HG03159 (cell line): ENCODE results near the gene TMUB2.
"Not testable (repeated sequence)": the region's sequence is repeated elsewhere in the genome, so short reads cannot be mapped to it uniquely, and the experiment has no call there.

Experiments used
- ATAC-seq: cut with Tn5 transposase; IDR thresholded peaks from one replicate; pipeline ENCODE4 v1.9.1; 2021; ENCODE audit warnings: mild to moderate bottlenecking, moderate library complexity; ENCODE audit not compliant: unreplicated experiment

Gene TMUB2

DNA sequence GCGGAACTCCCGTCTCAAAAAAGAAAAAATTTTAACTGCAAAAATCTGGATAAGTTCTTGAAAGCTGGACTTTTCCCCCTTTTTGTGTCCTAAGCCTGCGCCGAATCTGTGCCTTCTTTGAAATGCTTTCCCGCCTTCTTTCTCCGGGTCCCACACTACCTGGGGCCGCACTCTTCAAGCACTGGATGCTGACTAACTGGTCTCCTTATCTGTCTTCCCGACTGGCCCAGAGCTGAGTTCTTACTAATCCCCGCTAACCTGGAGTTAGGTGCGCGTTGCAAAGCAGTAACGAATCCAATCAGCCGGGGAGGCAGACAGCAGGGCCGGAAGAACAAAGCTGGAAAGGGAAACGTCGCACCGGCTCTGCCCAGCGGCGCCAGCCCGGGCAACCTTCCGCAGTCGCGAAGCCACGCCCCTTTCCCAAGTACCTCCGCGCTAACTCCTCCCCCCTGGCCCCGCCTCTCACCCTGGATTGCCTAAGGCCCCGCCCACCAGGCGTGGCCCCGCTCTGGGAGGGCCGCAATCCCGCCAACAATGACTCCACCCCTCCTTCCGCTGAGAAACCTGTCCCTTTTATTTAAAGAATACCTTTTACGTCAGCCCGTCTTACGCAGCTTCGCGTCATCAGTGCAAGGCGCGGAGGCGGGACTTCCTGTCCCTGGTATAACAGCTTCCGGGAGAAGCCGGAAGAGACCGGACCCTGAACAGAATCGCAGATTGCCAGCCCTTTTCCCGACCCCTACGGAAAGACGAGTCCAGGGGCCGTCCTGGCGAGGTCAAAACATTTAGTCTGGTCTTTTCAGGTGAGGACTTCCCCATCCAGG, at the start of gene TMUB2:
Gene TMUB2 (plus strand): TSS at position 666 of the 824 bp plus-strand sequence. CDS start 737 bp downstream, outside the sequence.
- peak; percentile 80 for ATAC-seq

DNA sequence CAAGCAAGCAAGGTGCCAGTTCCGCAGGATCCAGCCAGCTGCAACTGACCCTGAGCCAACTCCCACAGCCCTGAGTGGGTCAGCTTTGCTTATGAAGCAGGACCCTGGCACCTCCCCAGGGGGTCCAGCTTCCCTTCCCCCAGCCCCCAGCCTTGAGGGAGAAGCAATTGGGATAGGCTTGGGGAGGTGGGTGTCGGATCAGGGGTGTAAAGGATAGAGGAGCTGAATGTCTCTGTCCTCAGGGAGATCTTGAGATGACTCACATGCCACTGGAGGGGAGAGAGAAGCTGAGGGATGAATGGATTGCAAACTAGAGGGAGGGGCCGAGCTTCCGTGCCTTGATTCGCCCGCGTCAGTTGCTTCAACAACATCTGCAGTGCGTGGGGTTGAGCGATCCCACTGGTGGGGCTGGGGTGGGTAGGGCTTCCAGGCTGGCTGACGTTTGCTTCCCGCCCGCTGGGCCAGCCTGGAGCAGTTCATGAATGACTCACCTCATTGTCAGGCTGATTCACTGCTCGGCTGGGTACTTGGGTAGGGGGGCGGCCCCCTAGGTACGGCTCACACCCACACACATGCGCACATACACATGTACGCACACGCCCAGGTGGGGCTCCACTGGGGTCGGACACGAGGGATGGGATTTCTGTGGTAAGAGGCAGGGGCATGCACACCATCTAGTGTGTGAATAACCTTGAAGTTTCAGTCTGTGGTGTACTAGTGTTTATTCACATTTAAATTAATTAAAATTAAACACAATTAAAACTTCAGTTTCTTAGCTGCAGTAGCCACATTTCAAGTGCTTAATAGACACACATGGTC, 48.7 kb upstream of the TMUB2 start:
- no peak for ATAC-seq

DNA sequence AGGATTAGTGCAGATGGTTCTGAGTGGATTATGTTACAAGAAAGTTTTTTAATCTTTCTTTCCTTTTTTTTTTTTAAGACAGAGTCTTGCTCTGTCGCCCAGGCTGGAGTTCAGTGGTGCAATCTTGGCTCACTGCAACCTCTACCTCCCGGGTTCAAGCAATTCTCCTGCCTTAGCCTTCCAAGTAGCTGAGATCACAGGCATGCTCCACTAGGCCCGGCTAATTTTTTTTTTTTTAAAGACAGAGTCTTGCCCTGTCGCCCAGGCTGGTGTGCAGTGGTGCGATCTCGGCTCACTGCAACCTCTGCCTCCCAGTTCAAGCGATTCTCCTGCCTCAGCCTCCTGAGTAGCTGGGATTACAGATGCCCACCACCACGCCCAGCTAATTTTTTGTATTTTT, 42.9 kb upstream of the TMUB2 start:
- ATAC-seq: not testable (repeated sequence)

DNA sequence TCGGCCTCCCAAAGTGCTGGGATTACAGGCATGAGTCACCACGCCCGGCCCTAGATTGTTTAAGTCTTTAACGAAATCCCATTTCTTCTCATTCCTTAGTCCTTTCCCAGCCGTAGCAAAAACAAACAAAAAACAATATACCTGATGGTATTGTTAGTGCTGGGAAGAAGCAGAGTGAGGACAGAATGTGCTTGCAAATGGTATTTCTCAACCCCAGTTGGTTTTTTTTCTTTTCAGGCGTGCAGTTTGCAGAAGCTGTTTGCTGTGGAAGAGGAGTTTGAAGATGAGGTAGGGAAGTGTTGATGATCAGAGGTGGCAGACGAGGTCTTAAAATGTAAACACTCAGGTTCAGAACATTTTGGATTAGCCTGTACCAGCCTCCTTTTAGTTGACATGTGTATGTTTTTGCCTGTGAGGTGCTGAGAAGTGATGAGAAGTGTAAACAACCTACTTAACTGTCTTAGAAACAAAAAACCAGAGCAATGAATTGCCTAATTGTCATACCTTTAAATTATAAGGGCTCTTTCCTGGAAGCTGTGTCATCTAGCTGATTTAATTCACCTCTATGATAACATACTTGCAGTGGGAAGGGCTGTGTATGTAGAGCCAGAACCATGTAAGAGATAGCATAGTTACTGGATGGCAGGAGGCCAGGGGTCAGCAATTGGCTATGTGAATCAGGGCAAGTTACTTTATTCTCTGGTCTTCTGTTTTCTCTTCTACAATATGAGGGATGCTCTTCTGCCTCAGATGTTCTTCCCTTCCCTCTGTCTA, 41.6 kb upstream of the TMUB2 start:
- ATAC-seq: no peak

DNA sequence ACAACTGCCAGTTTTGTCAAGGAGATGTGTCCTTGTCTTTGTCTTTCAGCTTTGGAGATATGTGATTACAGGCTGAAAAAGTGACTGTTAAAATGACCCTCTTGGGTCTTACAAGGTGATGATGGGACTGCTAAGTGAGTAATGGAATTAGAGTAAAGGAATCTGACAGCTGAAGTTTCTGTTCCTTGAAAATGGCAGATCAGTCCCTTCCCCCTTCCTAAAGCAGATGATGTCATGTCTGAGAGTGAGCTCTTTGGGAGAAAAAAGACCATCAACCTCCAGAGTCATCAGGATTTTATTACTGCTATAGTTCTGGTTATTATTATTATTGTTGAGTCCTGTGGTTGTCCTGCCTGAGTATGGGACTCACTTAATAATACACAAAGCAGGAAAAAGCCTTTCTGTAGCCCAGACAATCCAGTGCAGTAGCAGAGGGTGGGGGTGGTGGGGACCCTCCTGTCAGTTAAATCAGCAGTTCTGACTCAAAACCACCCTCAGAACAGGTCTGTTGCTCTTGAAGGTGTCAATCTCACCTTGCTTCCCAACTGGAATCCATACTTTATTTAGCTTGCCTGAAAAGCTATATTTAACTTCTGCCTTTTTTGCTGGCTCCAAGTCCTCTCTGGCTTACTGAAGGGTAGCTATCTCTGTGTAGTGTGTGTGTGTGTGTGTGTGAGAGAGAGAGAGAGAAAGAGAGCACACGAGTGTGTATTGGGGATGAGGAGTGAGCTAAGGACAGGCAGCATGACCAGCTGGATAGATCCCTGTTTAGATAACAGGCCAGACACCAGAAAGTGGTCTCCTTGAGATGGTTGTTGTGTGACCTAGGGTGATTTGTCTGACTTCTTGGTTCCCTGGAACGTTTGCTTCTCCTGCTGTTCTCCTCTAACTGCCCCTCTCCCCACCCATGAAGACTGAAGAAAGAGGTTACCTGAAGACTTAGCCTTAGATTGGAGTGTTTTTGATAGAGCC, 40.1 kb upstream of the TMUB2 start:
- no peak for ATAC-seq

DNA sequence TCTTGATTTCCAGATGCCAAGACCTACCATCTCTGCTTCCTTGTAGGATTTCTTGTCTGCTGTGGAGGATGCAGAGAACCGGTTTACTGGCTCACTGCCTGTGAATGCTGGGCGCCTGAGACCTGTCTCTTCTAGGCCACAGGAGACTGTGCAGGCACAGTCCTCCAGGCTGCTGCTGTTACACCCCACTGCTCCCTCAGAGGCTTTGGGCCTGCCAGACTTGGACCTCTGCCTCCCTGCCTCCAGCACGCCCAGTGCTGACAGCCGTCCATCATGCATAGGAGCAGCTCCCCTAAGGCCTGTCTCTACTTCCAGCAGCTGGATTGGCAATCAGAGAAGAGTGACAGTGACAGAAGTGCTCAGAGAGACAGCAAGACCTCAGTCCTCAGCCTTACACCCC, 39.0 kb upstream of the TMUB2 start:
- no peak for ATAC-seq

DNA sequence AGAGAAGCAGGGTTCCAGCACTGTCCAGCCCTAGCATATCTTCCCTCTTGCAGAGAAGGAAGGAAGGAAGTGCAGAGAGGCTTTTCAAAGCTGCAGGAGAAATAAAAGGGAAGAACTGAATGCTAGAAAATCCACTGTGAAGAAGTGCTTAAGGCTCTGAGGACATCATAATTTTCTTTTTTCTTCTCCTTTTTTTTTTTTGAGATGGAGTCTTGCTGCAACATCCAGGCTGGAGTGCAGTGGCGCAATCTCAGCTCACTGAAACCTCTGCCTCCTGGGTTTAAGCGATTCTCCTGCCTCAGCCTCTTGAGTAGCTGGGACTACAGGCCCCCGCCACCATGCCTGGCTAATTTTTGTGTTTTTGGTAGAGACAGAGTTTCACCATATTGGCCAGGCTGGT, 37.7 kb upstream of the TMUB2 start:
- ATAC-seq: not testable (repeated sequence)

DNA sequence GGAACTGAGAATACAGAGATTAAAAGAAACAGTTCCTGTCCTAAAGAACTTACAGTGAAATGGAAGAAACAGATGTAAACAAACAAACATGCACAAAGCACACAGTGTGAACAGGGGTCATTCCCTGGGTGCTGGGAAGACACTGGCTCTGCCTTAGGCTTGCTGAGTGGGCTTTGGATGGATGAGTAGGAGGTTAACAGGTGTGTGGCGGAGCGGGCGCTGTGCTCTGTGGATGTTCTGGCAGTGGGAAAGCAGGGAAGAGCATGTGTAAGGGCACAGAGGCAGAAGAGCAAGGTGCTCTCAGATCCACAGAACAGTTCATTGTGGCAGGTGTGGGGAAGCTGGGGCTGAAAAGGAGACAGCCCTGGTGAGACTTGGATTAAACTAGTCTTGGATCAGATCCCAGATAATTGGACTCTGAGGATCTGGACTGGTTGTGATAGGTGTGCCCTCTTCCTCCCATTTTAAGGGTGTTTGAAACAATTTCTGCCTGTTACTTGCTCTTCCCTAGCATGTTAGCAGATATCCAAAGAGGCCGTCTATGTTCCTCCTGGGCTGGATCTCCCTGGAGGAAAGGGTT, 36.9 kb upstream of the TMUB2 start:
- no peak for ATAC-seq

DNA sequence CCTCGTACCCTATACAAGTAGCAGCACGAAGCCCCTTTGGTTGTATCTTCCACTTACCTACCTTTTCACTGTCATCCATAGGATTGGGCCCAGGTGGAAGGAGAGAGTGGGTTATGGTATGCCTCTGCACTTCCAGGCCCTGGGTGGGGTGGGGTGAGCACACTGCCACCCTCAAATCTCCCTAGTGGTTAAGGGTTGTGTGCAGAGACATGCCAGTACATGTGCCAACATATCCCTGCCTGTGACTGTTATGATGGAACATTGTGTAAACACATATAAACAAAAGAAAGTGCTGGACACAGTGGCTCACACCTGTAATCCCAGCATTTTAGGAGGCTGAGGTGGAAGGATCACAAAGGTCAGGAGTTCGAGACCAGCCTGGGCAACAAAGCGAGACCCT, 33.9 kb upstream of the TMUB2 start:
- ATAC-seq: no peak

DNA sequence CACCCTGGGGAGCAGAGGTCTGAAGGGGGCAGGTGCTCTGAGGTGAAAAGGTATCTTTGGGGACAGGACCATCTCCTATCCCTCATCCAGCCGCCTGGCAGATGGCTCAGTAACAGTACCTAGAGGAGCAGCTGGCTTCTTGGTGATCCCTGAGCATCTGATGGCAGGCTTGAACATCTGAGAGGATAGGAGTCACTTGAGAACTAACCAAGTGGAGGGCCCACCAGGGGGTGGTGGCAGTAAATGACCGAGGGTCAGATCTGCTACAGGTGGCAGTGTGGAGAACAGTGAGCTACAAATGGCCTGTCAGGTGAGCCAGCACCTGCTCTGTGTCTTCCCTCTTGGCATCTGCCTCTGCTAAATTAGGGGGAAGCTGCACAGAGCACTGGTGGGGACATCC, 31.3 kb upstream of the TMUB2 start:
- no peak for ATAC-seq

DNA sequence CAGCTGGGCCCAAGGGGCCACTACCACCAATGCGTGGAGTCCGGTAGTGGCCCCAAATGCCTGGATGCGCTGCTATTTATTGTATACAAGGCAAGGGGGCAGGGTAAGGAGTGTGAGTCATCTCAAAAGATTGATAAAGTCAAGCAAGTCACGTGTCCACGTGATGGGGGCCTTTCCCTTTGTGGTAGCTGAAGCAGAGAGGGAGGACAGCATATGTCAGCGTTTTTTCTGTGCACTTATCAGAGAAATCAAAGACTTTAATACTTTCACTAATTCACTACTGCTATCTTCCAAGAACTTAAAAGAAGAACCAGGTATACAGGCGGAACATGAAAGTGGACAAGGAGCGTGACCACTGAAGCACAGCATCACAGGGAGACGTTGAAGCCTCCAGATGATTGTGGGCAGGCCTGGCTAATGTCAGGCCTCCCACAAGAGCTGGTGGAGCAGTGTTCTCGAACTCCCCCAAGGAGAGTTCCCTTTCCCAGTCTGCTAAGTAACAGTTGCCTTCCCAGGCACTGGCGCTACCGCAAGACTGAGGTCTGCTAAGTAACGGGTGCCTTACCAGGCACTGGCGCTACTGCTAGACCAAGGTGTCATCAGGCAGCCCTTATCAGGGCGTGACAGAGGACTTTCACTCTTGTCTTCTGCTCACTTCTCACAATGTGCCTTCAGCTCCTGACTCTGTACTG, 27.1 kb upstream of the TMUB2 start:
- no peak for ATAC-seq

DNA sequence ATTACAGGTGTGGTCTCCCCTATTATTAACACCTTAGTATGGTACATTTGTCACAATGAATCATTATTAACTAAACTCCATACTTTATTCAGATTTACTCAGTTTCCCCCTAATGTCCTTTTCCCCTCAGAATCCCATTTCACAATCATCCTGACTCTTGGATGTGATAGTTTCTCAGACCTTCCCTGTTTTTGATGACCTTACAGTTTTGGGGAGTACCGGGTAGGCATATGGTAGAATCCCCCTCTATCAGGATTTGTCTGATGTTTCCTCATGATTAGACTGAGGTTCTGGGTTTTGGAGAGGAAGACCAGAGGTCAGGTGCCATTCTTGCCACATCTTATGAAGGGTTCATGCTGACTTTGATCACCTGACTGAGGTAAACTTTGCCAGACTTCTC, 22.3 kb upstream of the TMUB2 start:
- no peak for ATAC-seq

DNA sequence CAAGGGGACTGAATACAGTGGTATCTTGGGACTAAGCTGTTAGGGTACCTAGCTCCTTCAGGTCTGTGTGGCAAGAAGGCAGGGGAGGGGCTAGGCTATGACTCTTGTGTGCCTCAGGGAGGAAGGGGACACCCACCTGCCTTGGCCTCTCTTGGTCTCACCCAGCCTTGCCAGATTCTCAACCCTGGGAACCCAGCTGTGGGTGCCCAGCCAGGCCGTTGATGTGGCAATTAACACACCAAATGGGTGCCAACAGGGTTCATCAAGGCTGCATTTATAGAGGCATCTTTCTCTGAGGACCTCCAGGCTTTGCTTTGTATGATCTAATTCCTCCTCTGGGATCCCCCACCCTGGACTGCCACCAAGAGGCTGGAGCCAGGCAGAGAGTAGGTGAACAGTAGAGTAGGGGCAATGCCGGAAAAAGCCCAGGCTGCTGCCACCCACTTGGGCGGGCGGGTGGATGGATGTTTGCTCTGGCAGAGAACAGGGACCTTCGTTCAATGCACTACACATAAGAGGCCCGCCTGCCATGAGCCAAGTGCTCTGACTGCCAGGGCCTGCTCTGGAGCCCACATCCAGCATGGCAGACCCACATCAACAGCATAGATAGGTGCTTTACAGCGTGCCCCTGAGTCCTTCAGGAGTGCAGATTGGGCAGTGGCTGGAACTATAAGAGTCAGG, 19.5 kb upstream of the TMUB2 start:
- ATAC-seq: no peak

DNA sequence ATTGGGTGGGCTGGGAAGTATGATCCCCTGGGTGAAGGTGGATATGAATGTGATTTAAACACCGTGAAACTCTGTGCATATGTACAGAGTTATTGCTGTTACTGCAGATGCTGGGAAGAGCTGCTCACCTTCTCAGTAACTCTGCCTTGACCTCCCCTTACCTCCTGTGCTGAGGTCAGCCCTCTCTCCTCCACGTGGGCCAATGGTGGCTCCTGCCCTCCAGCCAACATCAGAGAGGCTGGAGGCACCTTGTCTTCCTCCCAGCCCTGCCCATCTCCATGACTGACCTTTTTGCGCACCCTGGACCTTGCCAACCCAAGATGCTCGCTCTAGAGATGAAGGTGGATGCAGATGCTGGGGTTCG, 16.7 kb upstream of the TMUB2 start:
- no peak for ATAC-seq

DNA sequence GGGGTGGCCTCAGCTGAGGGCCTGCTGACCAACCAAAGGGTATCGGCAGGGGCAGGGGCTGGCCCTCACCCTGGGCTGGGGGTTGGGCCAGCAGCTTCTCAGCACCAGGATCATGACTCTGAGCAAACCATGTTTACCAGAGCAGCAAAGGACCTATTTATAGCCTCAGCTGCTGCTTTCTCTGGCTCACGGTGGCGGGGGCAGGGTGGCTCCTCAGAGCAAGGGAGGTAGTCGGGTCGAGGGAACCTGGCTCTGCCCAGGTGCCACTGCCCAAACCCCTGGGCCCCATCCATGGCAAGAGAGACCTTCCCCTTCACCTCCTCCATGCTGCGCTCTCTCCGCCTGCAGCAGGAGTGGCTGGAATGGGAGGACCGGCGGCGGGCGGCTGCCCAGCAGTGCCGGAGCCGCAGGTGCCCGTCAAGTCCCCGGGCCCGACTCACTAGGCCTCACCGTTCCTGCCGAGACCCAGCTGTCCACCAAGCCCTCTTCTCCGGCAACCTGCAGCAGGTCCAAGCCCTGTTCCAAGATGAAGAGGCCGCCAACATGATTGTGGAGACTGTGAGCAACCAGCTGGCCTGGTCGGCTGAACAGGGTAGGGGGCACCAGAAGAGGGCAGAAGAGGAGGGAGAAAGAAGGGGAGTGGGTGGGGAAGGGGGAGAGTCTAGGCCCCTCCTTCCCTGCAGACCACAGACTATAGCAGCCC, 16.1 kb upstream of the TMUB2 start, which contains the start of gene ASB16:
Gene ASB16 (plus strand): TSS at position 206 of the 703 bp plus-strand sequence. CDS start 86 bp downstream, at position 292.
- ATAC-seq: no peak

DNA sequence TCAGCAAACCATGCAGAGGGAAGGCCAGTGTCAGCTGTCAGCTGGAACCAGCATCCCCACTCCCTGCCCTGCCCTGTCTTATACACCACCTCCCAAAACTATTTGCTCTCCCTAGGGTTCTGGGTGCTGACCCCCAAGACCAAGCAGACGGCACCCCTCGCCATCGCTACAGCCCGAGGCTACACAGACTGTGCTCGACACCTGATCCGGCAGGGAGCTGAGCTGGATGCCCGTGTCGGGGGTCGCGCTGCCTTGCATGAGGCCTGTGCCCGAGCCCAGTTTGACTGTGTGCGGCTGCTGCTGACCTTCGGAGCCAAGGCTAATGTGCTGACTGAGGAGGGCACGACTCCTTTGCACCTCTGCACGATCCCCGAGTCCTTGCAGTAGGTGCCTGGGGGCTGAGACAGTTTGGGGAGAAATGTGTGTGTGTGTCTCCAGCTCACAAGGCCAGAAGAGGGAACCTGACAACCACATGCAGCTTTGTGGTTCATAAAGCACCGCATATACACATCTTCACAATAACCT, 14.8 kb upstream of the TMUB2 start:
- ATAC-seq: no peak

DNA sequence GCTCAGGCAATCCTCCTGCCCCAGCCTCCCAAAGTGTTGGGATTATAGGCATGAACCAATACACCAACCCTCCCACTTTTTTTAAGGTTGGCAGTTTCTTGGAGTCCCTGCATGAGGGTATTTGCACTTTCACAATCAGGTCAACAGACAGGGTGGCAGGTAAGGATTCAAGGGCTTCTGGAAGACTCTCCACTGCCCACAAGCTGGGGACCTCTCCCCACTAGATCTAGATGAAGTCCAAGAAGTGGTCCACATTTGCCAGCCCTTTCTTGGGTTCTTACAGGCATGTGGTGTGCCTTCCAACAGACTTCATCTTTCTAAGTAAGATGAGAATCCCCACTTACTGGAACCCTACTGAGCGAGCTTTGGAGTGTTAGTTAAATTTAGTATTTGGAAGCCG, 12.3 kb upstream of the TMUB2 start:
- ATAC-seq: no peak

DNA sequence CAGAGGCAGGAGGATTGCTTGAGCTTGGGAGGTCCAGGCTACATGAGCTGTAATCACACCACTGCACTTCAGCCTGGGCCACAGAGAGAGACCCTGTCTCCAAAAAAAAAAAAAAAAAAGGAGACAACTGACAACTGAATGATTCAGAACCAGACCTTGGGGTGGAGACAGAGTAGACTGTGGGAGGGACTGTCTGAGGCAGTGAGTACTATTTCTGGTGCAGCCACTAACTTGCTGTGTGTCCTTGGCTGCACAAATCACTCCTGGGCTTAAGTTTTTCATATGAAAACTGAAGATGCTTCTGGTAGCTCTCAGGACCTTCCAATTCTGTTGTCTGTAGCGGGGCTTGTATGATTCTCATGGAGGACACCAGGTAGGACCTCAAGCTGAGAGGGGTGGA, 10.5 kb upstream of the TMUB2 start:
- no peak for ATAC-seq
